Activated CD8-positive, alpha-beta T cell treated with anti-CD3 and anti-CD28 coated beads, Interleukin-2, amount 10 ng/mL, durations not matched to agents 7 days and 5 days (primary cell): ENCODE measurements around the gene ERC2. TPM values are rescaled to one million over a fixed set of nuclear protein-coding genes. Genes with fewer than 3 reads are reported as not detected.

ENCODE experiments used
- ATAC-seq: fragments of 150-1000 bp; cut with Tn5 transposase; one replicate; pipeline ENCODE4 v1.10.0; 2021; ENCODE audit warnings: moderate library complexity
- CTCF ChIA-PET: fragments of 350-600 bp; sonication (Branson Sonifier 250); formaldehyde crosslinking; loops from one replicate; lab custom pipeline; 2021; ENCODE audit warnings: antibody characterized with exemption; lab: Charles Lee
- POLR2A ChIA-PET: fragments of 350-600 bp; sonication (Branson Sonifier 250); formaldehyde crosslinking; loops from one replicate; lab custom pipeline; 2021; ENCODE audit warnings: antibody characterized with exemption; lab: Charles Lee
- DNase-seq: peaks from one replicate; pipeline ENCODE4 v3.0.0-alpha.2; 2020
- H3K27ac Mint-ChIP-seq: one replicate; pipeline ENCODE4 v1.8.0; 2021; ENCODE audit warnings: mild to moderate bottlenecking, mixed read lengths
- H3K27me3 Mint-ChIP-seq: one replicate; pipeline ENCODE4 v1.8.0; 2021; ENCODE audit warnings: low read depth, mixed read lengths
- H3K36me3 Mint-ChIP-seq: one replicate; pipeline ENCODE4 v1.8.0; 2021; ENCODE audit warnings: low read depth, mixed read lengths
- H3K4me1 Mint-ChIP-seq: one replicate; pipeline ENCODE4 v1.8.0; 2021; ENCODE audit warnings: low read depth, mixed read lengths
- H3K4me3 Mint-ChIP-seq: one replicate; pipeline ENCODE4 v1.8.0; 2021; ENCODE audit warnings: mild to moderate bottlenecking, mixed read lengths
- H3K9me3 Mint-ChIP-seq: one replicate; pipeline ENCODE4 v1.8.0; 2022; ENCODE audit warnings: mixed read lengths; ENCODE audit not compliant: insufficient read depth
- total RNA-seq, 2 experiments: library from RNA; stranded (reverse); gene quantifications; one replicate each; pipeline ENCODE4 v1.2.3, GENCODE V29; 2021

ERC2 gene
- total RNA-seq, 2 experiments from 2014 or later = not detected

GRCh38 chr3:55484191-55484689 lies 984.0 kb downstream of the ERC2 start:
- ATAC-seq (no peak), DNase-seq (no peak)
- Mint-ChIP-seq H3K9me3 (no peaks in the 10 kb centered on the region), H3K4me1 (peaks cover 23% of the 10 kb centered on the region), H3K36me3 (no peaks in the 10 kb centered on the region), H3K27me3 (peaks cover 86% of the 10 kb centered on the region), H3K27ac (no peak overlapping the region), H3K4me3 (no peak overlapping the region)
- CTCF ChIA-PET = interaction anchor here (1.5 kb wide), 1 partner anchor 767 kb away, joined by 6 read pairs; no protein-coding TSS in a partner anchor
- POLR2A ChIA-PET = no interaction called here

- Mint-ChIP-seq H3K36me3 (no peaks in the 10 kb centered on the region), H3K27ac (no peak overlapping the region), H3K9me3 (no peaks in the 10 kb centered on the region), H3K27me3 (peaks cover 79% of the 10 kb centered on the region), H3K4me3 (no peak overlapping the region), H3K4me1 (peaks cover 19% of the 10 kb centered on the region)
- no peak for DNase-seq
- no peak for ATAC-seq
- POLR2A ChIA-PET = no interaction called here
- CTCF ChIA-PET = interaction anchor here (1.5 kb wide), 1 partner anchor 768 kb away, joined by 6 read pairs; no protein-coding TSS in a partner anchor
Measured at GRCh38 chr3:55483196-55484095, 984.8 kb downstream of the ERC2 start.

DNA sequence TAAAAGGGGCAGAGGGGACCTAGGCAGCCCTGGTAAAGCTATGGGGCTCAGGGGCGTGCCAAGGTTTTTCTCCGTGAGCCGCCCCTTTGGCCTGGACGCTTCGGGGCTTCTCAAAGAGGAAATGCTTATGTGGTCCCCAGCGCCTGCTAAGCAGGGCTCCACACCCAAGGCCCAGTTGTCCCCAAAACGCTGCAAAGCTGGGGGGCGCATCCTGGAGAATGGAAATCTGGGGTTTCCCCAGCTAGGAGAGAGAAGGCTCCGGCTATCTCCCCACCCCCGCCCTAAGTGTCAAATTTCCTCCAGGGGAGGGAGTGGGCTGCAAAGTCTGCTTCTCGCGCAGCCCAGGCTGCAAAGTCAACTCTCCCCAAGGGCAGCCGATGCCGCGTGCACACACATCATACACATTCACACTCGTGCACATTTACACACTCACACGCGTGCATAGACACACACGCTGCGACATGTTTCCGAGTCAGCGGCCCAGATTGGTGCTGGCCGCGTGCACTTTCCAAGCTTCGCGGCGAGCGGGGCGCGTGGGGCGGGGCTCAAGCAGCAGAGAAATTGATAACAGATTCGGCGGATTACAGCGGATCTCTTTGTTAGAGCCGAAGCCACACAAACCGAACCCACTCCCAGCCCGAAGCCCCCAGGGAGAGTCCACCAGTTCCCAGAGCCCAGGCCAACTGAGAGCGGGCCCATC lies 985.6 kb downstream of the ERC2 start:
- DNase-seq (no peak), ATAC-seq (no peak)
- CTCF ChIA-PET = no interaction called here
- POLR2A ChIA-PET = no interaction called here
- Mint-ChIP-seq H3K4me3 (no peak overlapping the region), H3K36me3 (no peaks in the 10 kb centered on the region), H3K27me3 (peaks cover 77% of the 10 kb centered on the region), H3K27ac (no peak overlapping the region), H3K4me1 (peaks cover 16% of the 10 kb centered on the region), H3K9me3 (no peaks in the 10 kb centered on the region)

DNA sequence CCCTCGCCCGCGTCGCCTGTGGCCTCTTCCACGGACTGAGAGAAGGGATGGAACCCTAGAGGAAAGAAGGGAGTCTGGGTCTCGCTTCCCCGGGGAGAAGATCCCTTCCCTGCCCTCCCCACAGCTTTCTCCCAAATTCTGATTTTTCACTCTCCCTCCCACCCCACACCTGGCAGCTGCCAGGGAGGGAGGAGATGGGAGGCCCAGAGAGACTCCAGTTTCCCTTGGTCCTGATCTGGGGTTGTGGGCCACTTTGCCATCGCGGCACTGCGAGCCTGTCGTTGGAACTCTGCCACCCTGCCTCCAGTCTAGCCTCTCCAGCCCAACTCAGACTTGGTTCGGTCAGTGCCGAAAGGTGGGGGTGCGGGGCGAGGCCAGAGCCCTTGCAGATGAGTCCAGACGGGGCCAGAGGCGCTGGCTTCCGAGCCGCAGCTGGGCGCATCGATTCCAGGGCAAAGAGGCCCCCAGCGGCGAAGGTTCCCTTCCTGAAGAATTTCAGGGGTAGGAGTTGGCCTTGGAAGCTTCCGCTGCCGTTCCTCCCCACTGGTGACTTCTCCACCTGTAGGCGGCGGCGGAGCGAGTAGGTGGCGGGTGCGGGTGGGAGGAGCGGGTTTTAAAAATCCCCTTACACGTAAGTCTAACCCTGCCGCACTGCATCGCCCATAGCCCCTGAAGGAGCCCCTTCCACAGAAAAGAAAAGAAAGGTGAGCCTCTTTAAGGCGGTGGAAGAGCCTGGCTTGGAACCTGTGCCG lies 986.3 kb downstream of the ERC2 start:
- ATAC-seq (no peak), DNase-seq (no peak)
- CTCF ChIA-PET = no interaction called here
- no peak overlapping the region for H3K4me3 Mint-ChIP-seq
- peaks cover 71% of the 10 kb centered on the region for H3K27me3 Mint-ChIP-seq
- no peak overlapping the region for H3K27ac Mint-ChIP-seq
- H3K36me3 Mint-ChIP-seq = no peaks in the 10 kb centered on the region
- H3K9me3 Mint-ChIP-seq = no peaks in the 10 kb centered on the region
- peaks cover 11% of the 10 kb centered on the region for H3K4me1 Mint-ChIP-seq
- POLR2A ChIA-PET = no interaction called here

GRCh38 chr3:55480911-55481743 lies 987.1 kb downstream of the ERC2 start:
- ATAC-seq = no peak
- no peaks in the 10 kb centered on the region for H3K9me3 Mint-ChIP-seq
- no peaks in the 10 kb centered on the region for H3K36me3 Mint-ChIP-seq
- no peak for DNase-seq
- no peak overlapping the region for H3K27ac Mint-ChIP-seq
- peaks cover 67% of the 10 kb centered on the region for H3K27me3 Mint-ChIP-seq
- ChIA-PET CTCF (no interaction called here), POLR2A (no interaction called here)
- H3K4me1 Mint-ChIP-seq = peaks cover 7% of the 10 kb centered on the region
- no peak overlapping the region for H3K4me3 Mint-ChIP-seq

DNA sequence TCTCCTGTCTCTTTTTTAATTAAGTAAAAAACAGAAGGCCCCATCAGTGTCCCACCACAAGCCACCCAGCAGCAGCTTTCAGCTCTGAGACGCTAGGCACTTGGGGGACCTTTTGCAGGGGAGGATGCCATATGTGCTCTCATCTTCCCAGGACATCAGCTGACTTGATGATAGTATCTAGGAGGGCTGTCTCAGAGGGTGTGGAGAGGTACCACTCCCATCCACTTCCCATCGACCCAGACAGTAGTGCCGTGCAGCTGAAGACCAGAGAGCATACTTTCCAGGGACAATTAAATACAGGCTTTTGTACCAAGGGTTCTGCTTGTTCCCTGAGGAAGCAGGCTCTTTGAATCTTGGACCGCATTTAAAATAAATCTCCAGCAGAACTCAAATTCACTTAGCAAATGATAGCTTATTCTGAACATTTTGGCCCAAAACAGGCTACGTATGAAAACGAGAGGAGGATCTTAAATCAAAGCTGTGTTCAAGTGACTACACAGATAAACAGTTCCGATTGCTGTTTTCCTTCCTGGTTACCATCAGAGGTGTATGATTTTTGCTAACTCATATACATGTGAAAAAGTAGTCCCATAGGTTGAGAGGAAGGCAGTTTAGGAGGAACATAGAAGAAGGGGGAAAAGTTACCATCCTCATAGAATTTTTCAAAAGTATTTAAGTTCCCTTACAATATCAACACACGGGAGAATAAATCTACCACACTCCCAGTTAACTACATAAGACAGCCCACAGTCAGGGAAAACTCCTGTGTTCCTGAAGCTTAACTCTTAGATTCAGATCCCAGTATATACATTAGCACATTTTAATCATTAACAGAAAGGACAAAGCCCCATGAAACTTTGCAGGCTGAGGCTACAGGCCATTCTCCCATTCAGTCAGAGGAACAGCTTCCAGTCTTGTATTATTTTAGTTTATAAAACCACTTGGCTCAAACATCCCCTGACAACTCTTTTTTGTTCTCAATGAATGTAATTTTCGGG lies 990.7 kb downstream of the ERC2 start:
- H3K9me3 Mint-ChIP-seq = no peaks in the 10 kb centered on the region
- ATAC-seq = no peak
- H3K27ac Mint-ChIP-seq = no peak overlapping the region
- ChIA-PET CTCF (interaction anchor here (0.8 kb wide), 1 partner anchor 10 kb away, joined by 3 read pairs; the partner anchor contains the start of gene WNT5A), POLR2A (no interaction called here)
- H3K27me3 Mint-ChIP-seq = peaks cover 34% of the 10 kb centered on the region
- no peak overlapping the region for H3K4me3 Mint-ChIP-seq
- no peaks in the 10 kb centered on the region for H3K36me3 Mint-ChIP-seq
- H3K4me1 Mint-ChIP-seq = no peaks in the 10 kb centered on the region
- DNase-seq = no peak

DNA sequence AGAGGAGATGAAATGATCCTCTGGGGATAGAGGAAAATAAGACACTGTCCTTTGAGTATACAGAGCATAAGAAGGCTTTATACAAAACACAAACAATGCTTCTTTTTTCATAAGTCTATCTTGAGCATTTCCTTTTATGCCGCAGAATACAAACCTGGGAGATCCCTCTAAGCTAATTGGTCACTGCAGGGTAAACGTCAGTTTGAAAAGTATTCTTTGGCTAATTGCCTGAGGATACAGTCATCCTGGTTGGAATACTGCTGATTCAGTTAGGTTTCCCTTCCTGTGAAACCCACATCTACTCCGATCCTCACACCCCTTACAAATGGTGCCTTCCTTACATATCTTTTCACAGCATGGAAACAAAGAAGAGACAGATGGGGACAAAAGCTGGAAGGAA lies 991.8 kb downstream of the ERC2 start:
- Mint-ChIP-seq H3K27me3 (peaks cover 28% of the 10 kb centered on the region), H3K4me3 (no peak overlapping the region), H3K4me1 (no peaks in the 10 kb centered on the region), H3K9me3 (no peaks in the 10 kb centered on the region), H3K36me3 (no peaks in the 10 kb centered on the region), H3K27ac (no peak overlapping the region)
- DNase-seq (no peak), ATAC-seq (no peak)
- POLR2A ChIA-PET = no interaction called here
- CTCF ChIA-PET = no interaction called here

DNA sequence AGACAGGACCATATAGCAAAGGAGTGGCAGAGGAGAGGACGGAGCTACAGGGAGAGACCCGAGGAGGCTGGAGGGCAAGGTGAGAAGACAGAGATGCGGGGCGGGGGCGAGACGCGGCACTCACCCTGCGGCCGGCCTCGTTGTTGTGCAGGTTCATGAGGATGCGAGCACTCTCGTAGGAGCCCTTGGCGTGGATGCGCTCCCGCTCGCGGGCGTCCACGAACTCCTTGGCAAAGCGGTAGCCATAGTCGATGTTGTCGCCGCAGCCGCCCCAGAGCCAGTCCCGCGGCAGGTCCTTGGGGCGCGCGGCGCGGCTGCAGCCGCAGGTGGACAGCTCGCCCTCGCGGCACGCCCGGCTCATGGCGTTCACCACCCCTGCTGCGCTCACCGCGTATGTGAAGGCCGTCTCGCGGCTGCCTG lies 994.0 kb downstream of the ERC2 start:
- POLR2A ChIA-PET = no interaction called here
- no peaks in the 10 kb centered on the region for H3K9me3 Mint-ChIP-seq
- ATAC-seq (no peak), DNase-seq (no peak)
- no peaks in the 10 kb centered on the region for H3K36me3 Mint-ChIP-seq
- H3K27me3 Mint-ChIP-seq = peaks cover 9% of the 10 kb centered on the region
- no peak overlapping the region for H3K27ac Mint-ChIP-seq
- CTCF ChIA-PET = no interaction called here
- H3K4me3 Mint-ChIP-seq = no peak overlapping the region
- no peaks in the 10 kb centered on the region for H3K4me1 Mint-ChIP-seq

- no peaks in the 10 kb centered on the region for H3K4me1 Mint-ChIP-seq
- H3K36me3 Mint-ChIP-seq = no peaks in the 10 kb centered on the region
- ATAC-seq = no peak
- H3K27me3 Mint-ChIP-seq = peaks cover 8% of the 10 kb centered on the region
- DNase-seq = no peak
- H3K9me3 Mint-ChIP-seq = no peaks in the 10 kb centered on the region
- H3K4me3 Mint-ChIP-seq = no peak overlapping the region
- ChIA-PET CTCF (no interaction called here), POLR2A (no interaction called here)
- no peak overlapping the region for H3K27ac Mint-ChIP-seq
Measured at GRCh38 chr3:55473788-55474187, 994.5 kb downstream of the ERC2 start.

DNA sequence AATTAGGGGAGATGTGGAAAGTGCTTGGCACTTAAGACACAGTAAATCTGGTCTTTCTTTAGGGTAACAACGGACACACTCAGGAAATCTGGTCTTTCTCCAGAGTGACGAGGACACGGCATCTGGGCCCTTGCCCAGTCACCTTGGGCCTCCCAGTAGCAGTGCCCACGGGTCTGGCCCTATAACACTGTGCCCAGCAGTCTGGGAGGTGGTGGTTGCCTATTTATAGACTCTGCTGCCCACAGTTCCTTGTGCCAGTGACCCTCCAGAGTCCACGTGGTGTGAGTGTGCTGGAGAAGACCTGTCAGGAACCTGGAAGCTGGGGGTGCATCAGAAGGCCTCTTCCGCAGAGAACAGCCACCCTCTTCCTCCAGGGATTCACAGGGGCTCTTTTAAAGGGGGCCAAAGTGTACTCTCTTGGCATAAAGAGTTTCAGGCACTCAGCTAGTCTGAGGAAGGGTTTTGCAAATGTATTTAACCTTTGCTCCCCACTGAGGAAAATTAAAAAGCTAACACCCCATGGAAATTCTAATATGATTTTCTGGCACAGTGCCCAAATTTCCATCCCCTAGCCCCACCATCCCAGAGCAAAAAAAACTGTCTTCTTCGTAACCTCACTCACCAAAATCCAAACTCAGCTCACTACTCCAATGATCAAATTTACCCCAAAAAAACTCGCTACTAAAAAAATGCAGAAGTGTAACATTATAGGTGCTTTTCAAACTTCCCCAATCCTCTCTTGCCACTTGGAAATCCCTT lies 996.6 kb downstream of the ERC2 start:
- ATAC-seq = no peak
- H3K4me1 Mint-ChIP-seq = no peaks in the 10 kb centered on the region
- POLR2A ChIA-PET = no interaction called here
- DNase-seq = no peak
- peaks cover 3% of the 10 kb centered on the region for H3K27me3 Mint-ChIP-seq
- H3K36me3 Mint-ChIP-seq = no peaks in the 10 kb centered on the region
- no peak overlapping the region for H3K27ac Mint-ChIP-seq
- CTCF ChIA-PET = no interaction called here
- no peak overlapping the region for H3K4me3 Mint-ChIP-seq
- no peaks in the 10 kb centered on the region for H3K9me3 Mint-ChIP-seq
